Daoy (cell line): ENCODE data around the gene PRICKLE1. TPM values are rescaled to one million over a fixed set of nuclear protein-coding genes. Genes with fewer than 3 reads are reported as not detected.

Experiments
- DNase-seq: peaks from one replicate; pipeline ENCODE4 v3.0.0-alpha.2; 2015; ENCODE audit warnings: low read depth
- total RNA-seq: library from RNA; depleted of rRNA; stranded (reverse); fragments of >200 nt; shearing (Covaris generic); gene quantifications from 2 replicates; pipeline ENCODE4 v1.2.3, GENCODE V29; 2014

The PRICKLE1 gene
- total RNA-seq, 1 experiment from 2014 or later = 2.4 TPM

DNA sequence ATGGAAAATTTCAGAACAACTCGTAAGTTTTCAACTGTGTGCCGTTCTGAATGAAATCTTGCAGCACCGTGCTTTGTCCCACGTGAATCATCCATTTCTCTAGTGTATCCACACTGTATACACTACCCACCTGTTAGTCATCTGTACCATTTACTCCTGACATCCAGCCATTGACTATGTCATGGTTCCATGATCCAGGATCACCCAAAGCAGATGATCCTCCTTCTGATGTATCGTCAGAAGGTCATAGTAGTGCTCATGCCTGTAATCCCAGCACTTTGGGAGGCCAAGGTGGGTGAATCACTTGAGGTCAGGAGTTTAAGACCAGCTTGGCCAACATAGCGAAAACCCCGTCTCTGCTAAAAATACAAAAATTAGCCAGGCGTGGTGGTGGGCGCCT, 140.7 kb downstream of the PRICKLE1 start:
- DNase-seq = no peak

GRCh38 chr12:42447371-42447786, 142.2 kb downstream of the PRICKLE1 start:
- DNase-seq = peak; percentile 47

DNA sequence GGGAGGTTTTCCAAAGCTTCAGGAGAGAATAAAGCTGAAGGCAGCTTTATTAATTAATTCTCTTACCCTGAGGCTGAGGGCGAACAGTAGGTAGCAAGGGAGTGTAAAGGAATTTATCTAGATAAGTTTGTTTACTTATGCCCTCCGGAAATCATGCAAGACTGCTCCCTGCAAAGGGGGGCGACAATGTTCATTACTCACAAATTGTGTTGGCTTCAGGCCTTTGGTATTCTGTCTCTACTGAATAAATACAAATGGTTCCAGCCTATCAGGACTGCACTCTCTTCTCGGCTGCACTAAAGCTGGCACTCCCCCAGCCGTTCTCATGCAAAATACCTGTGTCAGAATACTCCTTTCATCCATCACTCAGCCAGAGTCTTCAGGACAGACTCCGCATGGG, 142.8 kb downstream of the PRICKLE1 start:
- DNase-seq = peak; percentile 51

- no peak for DNase-seq
Observed at GRCh38 chr12:42445891-42446290, 143.7 kb downstream of the PRICKLE1 start.

DNA sequence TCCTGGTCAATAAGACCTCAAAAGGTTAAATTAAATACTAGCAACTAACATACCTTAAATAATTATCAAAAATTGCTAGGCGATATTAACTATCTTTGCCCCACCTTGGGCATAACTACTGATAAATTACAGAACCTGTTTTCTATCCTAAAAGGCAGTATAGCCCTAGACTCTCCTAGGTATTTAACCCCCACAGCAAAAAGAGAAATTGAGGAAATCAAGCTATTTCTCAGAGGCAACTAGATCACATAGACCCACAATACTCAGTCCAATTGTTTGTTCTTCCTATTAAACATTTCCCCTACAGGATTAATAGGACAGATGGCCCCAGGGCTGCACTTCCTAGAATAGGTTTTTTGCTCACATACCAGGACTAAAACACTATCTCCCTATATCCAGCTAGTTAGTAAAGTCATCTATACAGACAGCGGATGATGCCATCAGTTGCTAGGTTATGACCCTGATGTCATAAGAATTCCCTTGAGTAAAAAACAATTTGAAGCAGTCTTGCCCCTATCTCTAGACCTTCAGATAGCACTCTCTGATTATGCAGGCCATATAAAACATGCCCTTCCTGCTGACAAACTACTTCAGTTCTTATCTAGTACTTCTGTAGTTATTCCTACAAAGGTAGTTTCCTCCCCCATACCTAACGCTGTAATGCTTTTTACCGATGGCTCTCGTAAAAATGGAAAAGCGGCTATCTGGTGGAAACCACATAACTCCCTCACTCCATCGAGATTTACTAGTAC, 145.2 kb downstream of the PRICKLE1 start:
- DNase-seq = no peak

DNA sequence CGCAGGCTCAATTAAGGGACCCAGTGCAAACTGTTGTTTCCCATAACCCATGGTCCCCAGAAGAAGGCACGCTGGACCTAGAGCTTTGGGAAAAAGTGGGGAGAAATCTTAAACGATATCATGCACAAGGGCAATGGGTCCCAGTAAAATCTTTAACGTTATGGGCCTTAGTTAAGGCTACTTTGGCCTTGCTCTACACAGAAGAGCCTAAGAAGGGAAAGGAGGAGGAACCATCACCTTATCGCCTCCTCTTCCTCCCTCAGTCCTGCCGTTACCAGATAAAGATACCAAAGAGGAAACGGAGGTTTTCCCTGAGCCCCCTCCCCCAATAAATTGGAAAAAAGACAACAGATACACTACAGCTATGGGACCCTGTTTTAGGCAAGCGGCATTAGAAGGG, 146.7 kb downstream of the PRICKLE1 start:
- DNase-seq = no peak

GRCh38 chr12:42442311-42442759, 147.2 kb downstream of the PRICKLE1 start:
- DNase-seq = no peak

DNA sequence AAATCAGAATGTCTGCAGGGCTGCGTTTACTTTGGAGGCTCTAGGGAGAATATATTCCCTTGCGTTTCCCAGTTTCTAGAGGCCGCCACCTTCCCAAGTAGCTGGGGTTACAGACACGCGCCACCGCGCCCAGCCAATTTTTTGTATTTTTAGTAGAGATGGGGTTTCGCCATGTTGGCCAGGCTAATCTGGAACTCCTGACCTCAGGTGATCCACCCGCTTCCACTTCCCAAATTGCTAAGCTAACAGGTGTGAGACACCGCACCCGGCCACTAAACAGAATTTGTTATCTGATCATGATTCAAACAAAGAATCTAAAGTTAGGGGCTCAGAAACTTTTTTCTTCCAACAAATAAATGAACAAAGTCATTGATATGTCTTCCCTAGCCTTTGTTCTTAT, 148.9 kb downstream of the PRICKLE1 start:
- no peak for DNase-seq

GRCh38 chr12:42432517-42433140, 156.9 kb downstream of the PRICKLE1 start:
- DNase-seq = no peak

GRCh38 chr12:42428850-42429249, 160.7 kb downstream of the PRICKLE1 start:
- DNase-seq = no peak

DNA sequence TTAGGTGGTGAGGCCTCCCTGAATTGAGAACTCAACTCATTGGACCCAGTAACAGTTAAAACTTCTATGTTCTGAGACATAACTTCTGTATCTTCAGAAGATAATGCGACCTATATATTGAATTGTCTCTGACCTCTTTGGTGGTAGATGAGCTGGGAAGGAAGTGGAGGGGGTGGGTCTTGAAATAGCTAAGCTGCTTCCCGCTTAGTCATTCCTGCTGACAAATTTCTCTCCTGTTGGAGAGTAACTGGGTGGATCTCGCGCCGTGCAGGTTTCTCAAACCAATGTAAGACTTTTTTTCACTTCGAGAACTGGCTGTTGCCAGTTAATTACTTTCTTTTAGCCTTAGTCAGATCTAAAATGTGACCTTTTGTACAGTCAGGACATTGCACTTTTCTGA, 162.8 kb downstream of the PRICKLE1 start:
- DNase-seq = peak; percentile 83

GRCh38 chr12:42422785-42423184, 166.8 kb downstream of the PRICKLE1 start:
- no peak for DNase-seq

GRCh38 chr12:42421844-42422779, 167.4 kb downstream of the PRICKLE1 start:
- peak; percentile 28 for DNase-seq

GRCh38 chr12:42420395-42420794, 169.2 kb downstream of the PRICKLE1 start:
- DNase-seq = no peak

- no peak for DNase-seq
Observed at GRCh38 chr12:42410340-42410739, 179.2 kb downstream of the PRICKLE1 start.

- DNase-seq = no peak
Observed at GRCh38 chr12:42409471-42409870, 180.1 kb downstream of the PRICKLE1 start.

DNA sequence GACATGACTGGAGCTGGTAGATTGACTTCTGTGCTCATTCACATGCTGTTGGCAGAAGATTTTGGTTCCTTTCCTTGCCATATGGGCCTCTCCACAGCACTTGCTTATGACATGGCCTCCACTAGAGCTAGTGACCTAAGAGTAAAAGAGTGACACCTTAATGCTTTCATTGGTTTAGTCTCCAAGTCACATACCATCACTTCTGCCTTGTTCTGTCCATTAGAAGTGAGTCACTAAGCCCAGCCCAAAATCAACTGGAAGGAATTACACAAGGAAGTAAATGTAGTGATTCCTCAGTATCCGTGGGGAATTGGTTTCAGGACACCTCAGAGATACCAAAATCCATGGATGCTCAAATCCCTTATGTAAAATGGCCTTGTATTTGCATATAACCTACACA, 182.2 kb downstream of the PRICKLE1 start:
- DNase-seq = no peak
